HG03064 (cell line): ENCODE data around the gene CEP350.
"Not testable (repeated sequence)": the region's sequence is repeated elsewhere in the genome, so short reads cannot be mapped to it uniquely, and the experiment has no call there.

Experiments
- ATAC-seq: cut with Tn5 transposase; IDR thresholded peaks from one replicate; pipeline ENCODE4 v1.9.1; 2021; ENCODE audit warnings: low read depth; ENCODE audit not compliant: unreplicated experiment

CEP350 gene

GRCh38 chr1:180112091-180112490 is 157.5 kb downstream of the CEP350 start:
- no peak for ATAC-seq

- ATAC-seq: no peak
These were observed 158.5 kb downstream of the CEP350 start for GRCh38 chr1:180112984-180113647.

- ATAC-seq: no peak
These were observed 159.9 kb downstream of the CEP350 start for GRCh38 chr1:180114396-180114945.

- no peak for ATAC-seq
These were observed 162.6 kb downstream of the CEP350 start for GRCh38 chr1:180116964-180117763.

GRCh38 chr1:180117764-180118116 is 163.1 kb downstream of the CEP350 start:
- ATAC-seq: no peak

GRCh38 chr1:180119837-180120236 is 165.2 kb downstream of the CEP350 start:
- ATAC-seq: no peak

- ATAC-seq: no peak
These were observed 168.9 kb downstream of the CEP350 start for GRCh38 chr1:180123463-180123936.

- ATAC-seq: no peak
These were observed 176.0 kb downstream of the CEP350 start for GRCh38 chr1:180130651-180131050.

GRCh38 chr1:180131510-180131909 is 176.9 kb downstream of the CEP350 start:
- ATAC-seq: no peak

GRCh38 chr1:180133193-180133592 is 178.6 kb downstream of the CEP350 start:
- no peak for ATAC-seq

GRCh38 chr1:180133688-180134087 is 179.1 kb downstream of the CEP350 start:
- not testable (repeated sequence) for ATAC-seq

GRCh38 chr1:180135535-180135934 is 180.9 kb downstream of the CEP350 start:
- ATAC-seq: no peak

- ATAC-seq: no peak
These were observed 181.8 kb downstream of the CEP350 start for GRCh38 chr1:180136331-180136967.

- ATAC-seq: no peak
These were observed 182.4 kb downstream of the CEP350 start for GRCh38 chr1:180136968-180137356.

- ATAC-seq: no peak
These were observed 183.2 kb downstream of the CEP350 start for GRCh38 chr1:180137776-180138175.

GRCh38 chr1:180141381-180141934 is 186.8 kb downstream of the CEP350 start:
- no peak for ATAC-seq

GRCh38 chr1:180143359-180143758 is 188.7 kb downstream of the CEP350 start:
- ATAC-seq: no peak

GRCh38 chr1:180144659-180145357 is 190.2 kb downstream of the CEP350 start:
- no peak for ATAC-seq

- no peak for ATAC-seq
These were observed 190.8 kb downstream of the CEP350 start for GRCh38 chr1:180145446-180145845.

GRCh38 chr1:180150982-180151381 is 196.4 kb downstream of the CEP350 start:
- ATAC-seq: no peak
